Lower lobe of right lung (tissue), 2 donors: ENCODE measurements around the gene TMEM132D. TPM values are rescaled to one million over a fixed set of nuclear protein-coding genes. Genes with fewer than 3 reads are reported as not detected.

Experiments
- ATAC-seq, 2 donors: fragments of 200-7000 bp; cut with Tn5 transposase; one replicate each; pipeline ENCODE4 v1.9.1; 2020 to 2022; ENCODE audit warnings: mild to moderate bottlenecking in 2 of 2, moderate library complexity in 2 of 2
- DNase-seq: peaks from one replicate; pipeline ENCODE4 v3.0.0-alpha.2; 2020
- H3K27ac ChIP-seq: fragments of 200-600 bp; one replicate; pipeline ENCODE4 v1.8.0; 2022
- H3K27me3 ChIP-seq: fragments of 200-600 bp; one replicate; pipeline ENCODE4 v1.8.0; 2022; ENCODE audit warnings: low read depth
- H3K36me3 ChIP-seq: fragments of 200-600 bp; one replicate; pipeline ENCODE4 v1.8.0; 2022; ENCODE audit warnings: mild to moderate bottlenecking
- H3K4me1 ChIP-seq: fragments of 200-600 bp; one replicate; pipeline ENCODE4 v1.8.0; 2022
- H3K4me3 ChIP-seq: fragments of 200-600 bp; one replicate; pipeline ENCODE4 v1.8.0; 2022; ENCODE audit warnings: mild to moderate bottlenecking
- H3K9me3 ChIP-seq: fragments of 200-600 bp; one replicate; pipeline ENCODE4 v1.8.0; 2022
- intact Hi-C: fragments of 100-400 bp; cut with DNase I; formaldehyde crosslinking; loops from one replicate; pipeline ENCODE4 v1.11.0; 2022
- total RNA-seq: library from RNA; stranded (reverse); fragmentation: NEBNext Ultra II Directional; extraction: Animal tissue kit (Norgen Biotek cat#: 25700); gene quantifications from one replicate; pipeline ENCODE4 v1.2.1, GENCODE V29; 2021
- TF ChIP-seq, protein P1 (sequence below): fragments of 200-600 bp; IDR thresholded peaks from one replicate; pipeline ENCODE4 v1.8.0; 2022; ENCODE audit warnings: antibody characterized with exemption, mild to moderate bottlenecking
- donor health status: DM: no; HTN: yes; CAD: no; lungs with severe emphysema.

Gene TMEM132D
- total RNA-seq, 1 donor from 2014 or later: 0.06 TPM

DNA sequence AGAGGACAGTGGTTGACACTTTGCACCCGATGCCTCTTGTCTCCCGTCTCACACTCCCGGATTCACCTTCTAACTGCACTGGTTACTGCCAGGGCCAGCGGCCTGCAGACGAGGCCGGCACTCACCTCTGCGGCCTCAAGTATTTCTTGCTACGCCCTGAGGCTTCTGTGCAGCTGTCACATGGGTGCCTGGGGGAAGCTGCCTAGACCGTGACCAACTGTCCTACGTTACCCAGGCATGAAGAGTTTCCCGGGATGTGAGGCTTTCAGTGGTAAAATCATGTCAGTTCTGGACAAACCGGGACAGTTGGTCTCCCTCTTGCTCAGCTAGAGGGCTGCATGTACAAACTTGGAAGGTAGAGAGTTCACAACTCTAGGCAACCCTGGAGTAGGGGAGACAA lies 776.1 kb downstream of the TMEM132D start:
- intact Hi-C loops: no loop called here
- H3K27me3 ChIP-seq: no peaks in the 10 kb centered on the region
- no peaks in the 10 kb centered on the region for H3K4me1 ChIP-seq
- no peak overlapping the region for H3K4me3 ChIP-seq
- ATAC-seq (no peak), DNase-seq (no peak)
- no peaks in the 10 kb centered on the region for H3K36me3 ChIP-seq
- no peak overlapping the region for H3K27ac ChIP-seq
- H3K9me3 ChIP-seq: no peaks in the 10 kb centered on the region
- TF ChIP-seq, protein P1, sequence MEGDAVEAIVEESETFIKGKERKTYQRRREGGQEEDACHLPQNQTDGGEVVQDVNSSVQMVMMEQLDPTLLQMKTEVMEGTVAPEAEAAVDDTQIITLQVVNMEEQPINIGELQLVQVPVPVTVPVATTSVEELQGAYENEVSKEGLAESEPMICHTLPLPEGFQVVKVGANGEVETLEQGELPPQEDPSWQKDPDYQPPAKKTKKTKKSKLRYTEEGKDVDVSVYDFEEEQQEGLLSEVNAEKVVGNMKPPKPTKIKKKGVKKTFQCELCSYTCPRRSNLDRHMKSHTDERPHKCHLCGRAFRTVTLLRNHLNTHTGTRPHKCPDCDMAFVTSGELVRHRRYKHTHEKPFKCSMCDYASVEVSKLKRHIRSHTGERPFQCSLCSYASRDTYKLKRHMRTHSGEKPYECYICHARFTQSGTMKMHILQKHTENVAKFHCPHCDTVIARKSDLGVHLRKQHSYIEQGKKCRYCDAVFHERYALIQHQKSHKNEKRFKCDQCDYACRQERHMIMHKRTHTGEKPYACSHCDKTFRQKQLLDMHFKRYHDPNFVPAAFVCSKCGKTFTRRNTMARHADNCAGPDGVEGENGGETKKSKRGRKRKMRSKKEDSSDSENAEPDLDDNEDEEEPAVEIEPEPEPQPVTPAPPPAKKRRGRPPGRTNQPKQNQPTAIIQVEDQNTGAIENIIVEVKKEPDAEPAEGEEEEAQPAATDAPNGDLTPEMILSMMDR: no peak

DNA sequence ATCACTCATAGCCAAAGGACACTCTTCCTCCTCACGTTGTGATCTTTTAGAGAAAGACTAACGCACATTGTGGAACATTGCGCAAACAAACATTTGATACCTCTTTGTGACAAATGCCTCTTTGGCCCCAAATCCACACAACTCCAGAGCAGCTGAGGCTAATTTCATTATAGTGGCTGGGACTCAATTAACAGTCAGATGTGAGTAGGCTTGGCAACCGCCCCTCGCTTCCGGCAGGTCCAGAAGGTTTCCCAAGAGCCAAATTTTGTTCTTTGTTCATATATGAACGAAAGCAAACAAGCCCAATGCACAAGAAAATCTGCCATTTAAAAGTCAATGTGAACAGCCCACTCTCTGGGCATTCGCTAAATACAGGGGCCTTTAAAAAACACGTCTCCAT lies 776.6 kb downstream of the TMEM132D start:
- no peak for DNase-seq
- Histone ChIP-seq H3K4me1 (no peaks in the 10 kb centered on the region), H3K36me3 (no peaks in the 10 kb centered on the region), H3K9me3 (no peaks in the 10 kb centered on the region), H3K4me3 (no peak overlapping the region), H3K27ac (no peak overlapping the region), H3K27me3 (no peaks in the 10 kb centered on the region)
- intact Hi-C loops: no loop called here
- TF ChIP-seq, protein P1: no peak
- ATAC-seq: no peak

DNA sequence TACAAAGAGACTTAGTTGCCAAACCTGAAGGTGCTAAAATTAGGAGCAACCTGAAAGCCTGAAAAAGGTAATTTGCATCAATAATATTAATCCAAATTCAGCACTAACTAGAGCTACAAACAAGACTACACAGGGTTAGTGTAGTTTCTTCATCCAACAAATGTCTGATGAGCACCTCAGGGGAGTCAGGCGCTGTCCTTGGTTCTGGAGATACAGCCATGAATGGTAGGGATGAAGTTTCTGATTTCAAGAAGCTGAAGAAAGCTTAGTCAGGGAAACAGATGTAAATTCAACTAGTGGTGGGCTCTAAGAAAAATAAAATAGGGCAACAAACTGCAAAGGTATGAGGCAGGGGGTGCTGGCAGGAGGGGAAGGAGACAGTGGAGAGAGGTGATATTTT lies 784.3 kb downstream of the TMEM132D start:
- no peaks in the 10 kb centered on the region for H3K9me3 ChIP-seq
- H3K27me3 ChIP-seq: no peaks in the 10 kb centered on the region
- no peaks in the 10 kb centered on the region for H3K36me3 ChIP-seq
- H3K27ac ChIP-seq: no peak overlapping the region
- intact Hi-C loops: no loop called here
- TF ChIP-seq, protein P1: no peak
- H3K4me3 ChIP-seq: no peak overlapping the region
- DNase-seq (no peak), ATAC-seq (no peak)
- no peaks in the 10 kb centered on the region for H3K4me1 ChIP-seq

DNA sequence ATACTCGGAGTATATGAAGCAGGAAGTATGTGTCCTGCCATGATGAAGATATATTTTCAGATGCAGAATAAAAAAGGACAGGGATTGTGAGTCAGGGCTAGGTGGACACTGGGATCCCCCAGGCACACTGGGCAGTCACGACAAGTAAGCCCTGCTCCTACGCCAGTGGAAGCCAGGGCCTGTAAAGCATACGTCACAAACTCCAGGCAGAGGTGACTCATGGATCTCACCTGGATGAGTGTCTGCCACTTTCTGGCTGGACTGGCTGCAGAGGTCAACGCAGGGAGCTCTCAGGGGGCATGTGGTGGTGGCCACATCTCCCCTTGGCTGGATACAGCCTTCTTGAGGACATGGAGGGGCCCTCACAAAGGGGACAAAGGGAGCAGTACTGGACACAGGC lies 788.3 kb downstream of the TMEM132D start:
- TF ChIP-seq, protein P1: no peak
- H3K27me3 ChIP-seq: no peaks in the 10 kb centered on the region
- no peak overlapping the region for H3K4me3 ChIP-seq
- H3K4me1 ChIP-seq: no peaks in the 10 kb centered on the region
- no peaks in the 10 kb centered on the region for H3K36me3 ChIP-seq
- DNase-seq: no peak
- ATAC-seq: no peak
- intact Hi-C loops: no loop called here
- no peaks in the 10 kb centered on the region for H3K9me3 ChIP-seq
- H3K27ac ChIP-seq: no peak overlapping the region

DNA sequence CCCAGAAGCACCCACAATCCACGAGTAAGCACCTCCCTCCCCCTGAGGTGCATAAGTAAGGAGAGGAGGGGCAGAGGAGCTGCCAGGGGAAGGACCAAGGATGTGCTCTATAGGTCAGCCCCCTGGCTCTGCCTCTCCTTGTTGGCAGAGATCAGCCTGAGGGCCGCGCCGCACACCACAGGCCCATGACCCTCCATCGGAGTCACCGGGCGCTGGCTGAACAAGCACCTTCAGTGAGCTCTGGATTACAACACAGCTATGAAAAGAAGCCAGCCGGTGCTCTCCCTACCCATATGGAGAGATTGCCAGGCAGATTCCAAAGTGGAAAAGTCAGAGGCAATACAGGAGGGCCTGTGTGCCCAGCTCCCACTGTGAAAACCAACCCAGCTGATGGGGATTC lies 793.2 kb downstream of the TMEM132D start:
- TF ChIP-seq, protein P1: no peak
- peaks cover 5% of the 10 kb centered on the region for H3K9me3 ChIP-seq
- intact Hi-C loops: no loop called here
- DNase-seq (no peak), ATAC-seq (no peak)
- no peak overlapping the region for H3K27ac ChIP-seq
- H3K4me1 ChIP-seq: no peaks in the 10 kb centered on the region
- H3K4me3 ChIP-seq: no peak overlapping the region
- no peaks in the 10 kb centered on the region for H3K36me3 ChIP-seq
- no peaks in the 10 kb centered on the region for H3K27me3 ChIP-seq
